SK-N-MC (cell line): ENCODE data around the gene SNX8.
"Not testable (repeated sequence)": the region's sequence is repeated elsewhere in the genome, so short reads cannot be mapped to it uniquely, and the experiment has no call there.

ENCODE experiments used
- EZH2 ChIP-seq: fragments of 200-600 bp; sonication (generic); IDR thresholded peaks from one replicate; pipeline ENCODE4 v1.6.1; 2017; ENCODE audit warnings: antibody characterized with exemption
- POLR2AphosphoS5 ChIP-seq: IDR thresholded peaks from 2 replicates; pipeline ENCODE4 v1.6.1; 2012; ENCODE audit warnings: mild to moderate bottlenecking, low read depth, low read length, borderline replicate concordance

DNA sequence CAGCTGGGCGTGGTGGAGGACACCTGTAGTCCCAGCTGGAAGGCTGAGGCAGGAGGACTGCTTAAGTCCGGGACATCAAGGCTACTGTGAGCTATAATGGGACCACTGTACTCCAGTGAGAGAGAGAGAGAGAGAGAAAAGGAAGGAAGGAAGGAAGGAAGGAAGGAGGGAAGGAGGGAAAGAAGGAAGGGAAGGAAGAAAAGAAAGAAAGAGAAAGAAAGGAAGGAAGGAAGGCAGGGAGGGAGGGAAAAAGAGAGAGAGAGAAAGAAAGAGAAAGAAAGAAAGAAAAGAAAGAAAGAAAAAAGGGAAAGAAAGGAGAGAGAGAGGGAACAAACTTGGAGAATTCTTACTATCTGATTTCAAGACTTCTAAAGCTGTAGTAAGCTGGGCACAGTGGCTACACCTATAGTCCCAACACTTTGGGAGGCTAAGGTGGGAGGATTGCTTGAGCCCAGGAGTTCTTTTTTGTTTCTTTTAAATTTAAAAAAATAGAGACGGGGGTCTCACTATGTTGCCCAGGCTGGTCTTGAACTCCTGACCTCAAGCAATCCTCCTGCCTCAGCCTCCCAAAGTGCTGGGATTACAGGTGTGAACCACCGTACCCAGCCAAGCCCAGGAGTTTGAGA lies 18.5 kb upstream of the SNX8 start:
- not testable (repeated sequence) for TF ChIP-seq EZH2, POLR2AphosphoS5
